ENCODE results near the gene GPC6. TPM values are rescaled to one million over a fixed set of nuclear protein-coding genes. Genes with fewer than 3 reads are reported as not detected.

GPC6 gene
- total RNA-seq, 1 experiment from 2014 or later, result 0.22 TPM

- Histone ChIP-seq H3K4me2 (ENCODE audit: low read length) (no peak overlapping the region), H3K27ac (ENCODE audit: low read depth, low read length) (no peak overlapping the region), H3K27me3 (ENCODE audit: insufficient read depth, low read length) (no peaks in the 10 kb centered on the region), H3K4me1 (ENCODE audit: control insufficient read depth in 1 of 2, insufficient read depth in 2 of 2, low read length in 2 of 2) (no peaks in the 10 kb centered on the region), H3K79me2 (ENCODE audit: insufficient read depth, low read length) (no peaks in the 10 kb centered on the region), H3K9me3 (ENCODE audit: control insufficient read depth in 1 of 2, insufficient read depth in 1 of 2, low read depth in 1 of 2, low read length in 2 of 2) (peaks cover 8 to 10% of the 10 kb centered on the region in 2 experiments; a peak in 3 of 4 replicates), H2AFZ (ENCODE audit: low read depth, low read length, poor library complexity, severe bottlenecking) (no peak overlapping the region), H3K4me3 (replicated peaks in 1 of 2; ENCODE audit: low read depth in 1 of 2, low read length in 2 of 2) (no peak overlapping the region), H3K36me3 (ENCODE audit: control insufficient read depth in 1 of 2, insufficient read depth in 2 of 2, low read length in 2 of 2) (no peaks in the 10 kb centered on the region), H3K9me2 (ENCODE audit: insufficient read depth) (no peaks in the 10 kb centered on the region), H4K20me1 (ENCODE audit: insufficient read depth) (no peaks in the 10 kb centered on the region), H3K9ac (ENCODE audit: low read length) (no peak overlapping the region)
- BruUV-seq (replicated peaks), result no TSS peak
- intact Hi-C loops (cut with micrococcal nuclease), result no loop called here
- POLR2A ChIA-PET, result no interaction called here
- ATAC-seq, result no peak
- CTCF ChIA-PET, result no interaction called here
- TF ChIP-seq TCF7L2 (IDR thresholded peaks at IDR 0.05; ENCODE audit: borderline replicate concordance, extremely low read depth, insufficient read depth, insufficient read length), result no peak
- TF ChIP-seq SRF (IDR thresholded peaks at IDR 0.05; ENCODE audit: low read depth), result no peak
- no peak for TF ChIP-seq CTCF (IDR thresholded peaks at IDR 0.05 in 2 of 3, conservative IDR thresholded peaks at IDR 0.05 in 1 of 3; ENCODE audit: borderline replicate concordance in 1 of 3, insufficient read depth in 1 of 3, low read depth in 2 of 3, low read length in 2 of 3)
- TF ChIP-seq FOSL1 (IDR thresholded peaks at IDR 0.05; ENCODE audit: low read depth), result no peak
- TF ChIP-seq JUND (IDR thresholded peaks at IDR 0.05), result no peak
- no peak for TF ChIP-seq EGR1 (IDR thresholded peaks at IDR 0.05; ENCODE audit: low read depth)
- no peak for TF ChIP-seq ZFX (IDR thresholded peaks at IDR 0.05)
- no peak for TF ChIP-seq ATF3 (IDR thresholded peaks at IDR 0.05)
- no peak for TF ChIP-seq REST (IDR thresholded peaks at IDR 0.05; ENCODE audit: low read depth)
- TF ChIP-seq CEBPB (IDR thresholded peaks at IDR 0.05; ENCODE audit: low read depth), result no peak
- TF ChIP-seq EZH2phosphoT487 (IDR thresholded peaks at IDR 0.05; ENCODE audit: borderline replicate concordance), result no peak
- TF ChIP-seq EZH2 (IDR thresholded peaks at IDR 0.05), result no peak
- no peak for TF ChIP-seq YY1 (IDR thresholded peaks at IDR 0.05; ENCODE audit: extremely low read depth, insufficient replicate concordance, low read depth, low read length)
- TF ChIP-seq SIN3A (IDR thresholded peaks at IDR 0.05; ENCODE audit: low read depth), result no peak
- no peak for TF ChIP-seq CBX3 (IDR thresholded peaks at IDR 0.05; ENCODE audit: low read depth)
- TF ChIP-seq SP1 (IDR thresholded peaks at IDR 0.05; ENCODE audit: low read depth), result no peak
- no peak for TF ChIP-seq RAD21 (IDR thresholded peaks at IDR 0.05; ENCODE audit: low read depth)
- no peak for TF ChIP-seq ZBTB33 (IDR thresholded peaks at IDR 0.05; ENCODE audit: extremely low read depth, insufficient replicate concordance, low read length)
- DNase-seq (ENCODE audit: low read depth, low spot score), result no peak
- RAD21 ChIA-PET (ENCODE audit: low non-redundant PET in 1 of 2, low total read pairs in 2 of 2, uncharacterized antibody in 2 of 2, unreplicated experiment in 2 of 2), result no interaction called here
Observed at GRCh38 chr13:93200626-93201025, 26.0 kb upstream of the GPC6 start.
